HG02973 (cell line): ENCODE data around the gene TEX29.

Experiments used
- ATAC-seq: cut with Tn5 transposase; IDR thresholded peaks from one replicate; pipeline ENCODE4 v1.9.1; 2021; ENCODE audit warnings: moderate library complexity; ENCODE audit not compliant: unreplicated experiment

Gene TEX29

GRCh38 chr13:111389621-111390521, 69.4 kb downstream of the TEX29 start:
- no peak for ATAC-seq

GRCh38 chr13:111390522-111391270, 70.3 kb downstream of the TEX29 start:
- ATAC-seq, result no peak

- ATAC-seq, result no peak
These were observed 72.0 kb downstream of the TEX29 start for GRCh38 chr13:111392486-111392885.

GRCh38 chr13:111393221-111393790, 72.9 kb downstream of the TEX29 start:
- no peak for ATAC-seq
